Activated CD4-positive, alpha-beta T cell treated with anti-CD3 and anti-CD28 coated beads, Interleukin-2, Interleukin-4, amounts not matched to agents 100 ng/mL and 50 ng/mL, durations not matched to agents 16 hours and 8 hours (primary cell): ENCODE data around the gene KRTAP12-3.
"Not testable (repeated sequence)": the region's sequence is repeated elsewhere in the genome, so short reads cannot be mapped to it uniquely, and the experiment has no call there.

ENCODE experiments used
- DNase-seq: peaks from one replicate; pipeline ENCODE4 v3.0.0-alpha.2; 2020; ENCODE audit warnings: low spot score

KRTAP12-3 gene

GRCh38 chr21:44650973-44651675 is 6.6 kb upstream of the KRTAP12-3 start:
- no peak for DNase-seq

DNA sequence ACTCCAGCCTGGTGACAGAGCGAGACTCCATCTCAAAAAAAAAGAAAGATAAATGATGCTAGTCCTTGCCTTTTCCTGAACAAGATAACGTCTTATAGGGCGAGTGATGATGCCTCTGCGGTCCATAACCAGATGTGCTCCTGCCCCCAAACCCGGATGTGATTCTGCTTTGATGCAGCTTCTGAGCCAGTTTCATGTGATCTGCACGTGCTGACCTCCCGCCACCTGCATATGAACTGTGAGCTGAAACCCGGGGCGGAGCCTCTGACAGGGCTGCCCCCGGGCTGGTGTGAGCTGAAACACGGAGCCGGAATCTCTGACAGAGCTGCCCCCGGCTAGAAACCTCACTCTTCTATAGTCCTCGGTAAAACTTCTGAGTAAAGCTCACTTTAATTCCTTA is 4.6 kb upstream of the KRTAP12-3 start:
- DNase-seq, result no peak

GRCh38 chr21:44653656-44654575 is 3.8 kb upstream of the KRTAP12-3 start:
- DNase-seq, result no peak

DNA sequence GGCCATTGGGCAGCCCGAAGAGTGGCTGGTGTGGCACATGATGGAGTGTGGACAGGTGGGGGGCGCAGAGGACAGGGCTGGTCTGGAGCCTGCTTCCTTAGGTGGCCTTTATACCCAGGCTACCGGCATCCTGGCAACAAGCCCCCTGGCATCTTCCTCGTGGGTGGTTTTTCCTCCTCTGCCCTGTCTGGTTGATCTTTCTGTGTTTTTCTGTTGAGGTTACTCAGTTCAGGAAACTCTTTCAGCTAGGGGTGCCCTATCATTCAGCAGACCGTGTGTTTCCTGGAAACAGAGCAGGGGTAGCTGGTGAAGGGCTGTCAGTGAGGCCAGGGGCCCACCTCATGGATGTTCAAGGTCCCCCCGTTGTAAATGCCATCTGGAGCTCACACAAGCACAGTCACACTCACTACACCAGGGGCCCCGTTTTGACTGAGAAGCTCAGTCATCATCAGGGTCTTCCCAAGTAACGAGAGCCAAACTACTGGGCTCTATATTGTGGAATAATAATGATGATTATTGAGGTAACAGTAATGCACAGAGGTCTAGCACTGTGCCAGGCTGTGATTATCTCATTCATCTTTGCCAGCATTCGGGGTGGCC is 3.1 kb upstream of the KRTAP12-3 start, which contains the start of gene KRTAP12-4:
Gene KRTAP12-4, minus strand, starts transcription at position 84 of the 600 bp plus-strand sequence. Its CDS starts 45 bp downstream, at position 39.
- no peak for DNase-seq

DNA sequence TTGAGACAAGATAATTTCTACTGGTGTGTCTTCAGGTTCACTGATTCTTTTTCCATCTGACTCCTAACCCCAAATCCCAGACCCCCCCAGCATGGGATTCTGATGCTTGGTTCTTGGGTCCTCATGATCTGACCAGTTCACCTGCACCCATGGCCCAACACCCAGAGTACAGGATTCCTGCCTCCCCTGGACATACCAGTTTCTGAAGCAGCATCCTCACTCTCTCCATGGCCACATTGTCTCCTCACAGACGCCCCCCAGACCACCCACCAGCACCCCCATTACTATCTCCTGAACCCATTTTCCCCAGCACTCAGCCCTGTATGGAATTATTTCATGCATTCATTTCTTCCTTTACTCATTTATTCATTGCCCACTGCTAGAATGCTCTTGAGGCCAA is 864 bp upstream of the KRTAP12-3 start:
- DNase-seq, result no peak

GRCh38 chr21:44658541-44658910 is 794 bp downstream of the KRTAP12-3 start:
- no peak for DNase-seq

GRCh38 chr21:44658913-44659595 is 1.3 kb downstream of the KRTAP12-3 start:
- DNase-seq, result no peak

DNA sequence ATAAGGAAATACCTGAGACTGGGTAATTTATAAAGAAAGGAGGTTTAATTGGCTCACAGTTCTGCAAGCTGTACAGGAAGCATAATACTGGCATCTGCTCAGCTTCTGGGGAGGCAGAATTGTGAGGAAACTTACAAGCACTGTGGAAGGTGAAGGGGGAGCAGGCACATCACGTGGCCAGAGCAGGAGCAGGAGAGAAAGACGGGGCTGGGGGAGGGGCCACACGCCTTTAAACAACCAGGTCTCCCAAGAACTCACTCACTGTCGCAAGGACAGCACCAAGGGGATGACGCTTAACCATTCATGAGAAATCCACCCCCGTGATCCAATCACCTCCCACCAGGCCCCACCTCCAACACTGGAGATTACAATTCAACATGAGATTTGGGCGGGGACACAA is 3.8 kb downstream of the KRTAP12-3 start:
- DNase-seq, result not testable (repeated sequence)

DNA sequence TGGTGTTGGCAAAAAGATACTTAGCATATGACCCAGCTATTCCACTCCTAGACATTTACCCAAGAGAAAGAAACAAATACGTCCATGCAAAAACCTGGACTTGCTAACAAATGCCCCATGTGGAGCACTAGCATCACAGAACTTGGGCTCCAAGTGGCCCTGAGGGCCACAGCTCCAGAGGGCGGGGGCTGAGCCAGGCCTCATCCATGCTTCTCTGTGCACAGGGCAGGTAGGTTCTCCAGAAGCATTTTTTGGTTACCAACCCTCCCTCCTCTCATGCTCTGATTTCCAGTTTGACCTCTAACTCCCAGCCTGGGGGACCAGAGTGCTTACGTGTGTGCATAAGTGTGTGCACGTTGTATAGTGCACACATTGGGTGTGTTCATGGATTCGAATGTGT is 7.0 kb downstream of the KRTAP12-3 start:
- DNase-seq, result no peak

DNA sequence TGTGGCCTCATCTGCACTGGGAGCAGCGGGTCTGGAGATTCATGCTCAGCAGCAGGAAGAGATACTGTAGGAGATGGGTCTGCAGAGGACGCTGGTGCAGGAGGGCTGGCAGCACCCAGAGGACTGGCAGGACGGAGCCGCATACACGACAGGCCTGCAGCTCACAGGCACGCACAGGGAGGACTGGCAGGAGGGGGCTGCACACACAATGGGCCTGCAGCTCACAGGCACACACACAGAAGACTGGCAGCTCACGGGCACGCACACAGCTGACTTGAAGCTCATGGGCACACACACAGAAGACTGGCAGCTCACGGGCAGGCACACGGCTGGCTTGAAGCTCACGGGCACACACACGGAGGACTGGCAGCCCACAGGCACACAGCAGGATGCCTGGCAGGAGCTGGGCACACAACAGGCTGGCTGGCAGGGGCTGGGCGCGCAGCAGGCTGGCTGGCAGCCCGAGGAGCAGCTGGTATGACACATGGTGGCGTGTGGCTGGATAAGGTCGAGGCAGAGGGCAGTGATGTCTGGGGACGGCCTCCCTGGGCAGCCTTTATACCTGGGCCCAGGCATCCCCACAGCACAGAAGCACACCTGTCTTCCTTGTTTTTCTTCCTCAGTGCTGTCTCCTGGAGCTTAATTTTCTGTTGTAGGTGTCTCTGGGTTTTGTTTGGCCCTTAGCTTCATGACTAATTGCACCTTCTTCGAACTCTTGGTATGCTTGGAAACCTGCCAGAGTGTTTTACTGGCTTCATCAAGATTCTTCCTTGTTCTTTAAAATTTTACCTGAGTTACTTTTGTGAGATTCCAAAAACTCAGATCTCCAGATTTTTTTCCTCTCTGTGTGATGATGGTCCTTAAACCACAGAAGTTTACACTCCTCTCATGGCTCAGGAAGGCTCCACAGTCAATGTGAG is 8.9 kb downstream of the KRTAP12-3 start, which contains the start of gene KRTAP12-2:
Gene KRTAP12-2, minus strand, starts transcription at position 527 of the 920 bp plus-strand sequence. Its CDS starts 41 bp downstream, at position 486.
- DNase-seq, result no peak

DNA sequence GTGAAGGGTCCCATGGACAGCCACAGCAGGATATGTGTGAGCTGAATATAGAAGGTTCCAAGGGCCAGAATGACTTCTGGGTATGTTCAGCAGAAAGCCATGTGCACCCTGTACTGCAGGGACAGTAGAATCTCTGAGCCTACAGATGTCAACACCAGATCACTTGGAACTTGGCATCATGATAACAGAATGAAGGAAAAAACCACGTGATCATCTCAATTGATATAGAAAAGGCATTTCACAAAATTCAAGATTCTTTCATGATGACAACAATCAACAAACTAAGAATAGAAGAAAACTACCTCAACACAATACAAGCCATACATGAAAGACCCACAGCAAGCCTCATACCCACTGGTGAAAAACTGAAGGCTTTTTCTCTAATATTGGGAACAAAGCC is 9.9 kb downstream of the KRTAP12-3 start:
- DNase-seq, result no peak

DNA sequence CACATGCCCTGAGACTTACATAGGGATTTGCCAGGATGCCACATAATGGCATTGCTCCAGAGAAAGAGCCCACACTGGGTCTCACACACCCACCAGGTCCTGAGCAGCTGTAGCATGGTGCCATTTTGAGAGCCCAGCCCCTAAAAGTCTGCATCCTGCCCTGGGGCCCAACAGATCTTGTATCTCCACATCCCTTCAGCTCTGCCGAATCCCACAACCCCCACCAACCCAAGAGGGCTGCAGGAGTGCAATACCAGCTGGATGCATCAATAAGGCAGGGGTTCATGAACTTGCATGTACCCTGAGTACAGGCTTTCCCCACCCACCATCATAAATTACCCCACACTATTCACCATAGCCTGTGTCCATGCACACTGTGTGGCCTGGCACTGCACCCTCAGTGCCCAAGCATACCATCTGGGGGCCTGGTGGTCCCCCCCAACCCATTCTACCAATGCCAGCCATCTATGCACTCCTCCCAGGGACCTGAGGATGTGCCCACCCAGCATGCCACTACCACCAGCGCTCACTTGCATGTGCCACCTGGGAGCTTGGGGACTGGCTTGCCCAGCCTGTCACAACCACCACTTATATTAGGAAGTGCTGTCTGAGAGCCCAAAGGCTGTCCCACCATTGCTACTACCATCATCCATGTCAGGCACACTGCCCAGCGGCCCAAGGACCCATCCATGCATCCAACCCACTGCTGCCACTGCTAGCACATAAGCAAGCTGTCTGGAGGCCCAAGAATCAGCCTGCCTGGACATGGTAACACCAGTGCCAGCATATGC is 13.1 kb downstream of the KRTAP12-3 start:
- no peak for DNase-seq

GRCh38 chr21:44671911-44672310 is 14.2 kb downstream of the KRTAP12-3 start:
- no peak for DNase-seq

GRCh38 chr21:44677881-44678280 is 20.1 kb downstream of the KRTAP12-3 start:
- DNase-seq, result no peak

DNA sequence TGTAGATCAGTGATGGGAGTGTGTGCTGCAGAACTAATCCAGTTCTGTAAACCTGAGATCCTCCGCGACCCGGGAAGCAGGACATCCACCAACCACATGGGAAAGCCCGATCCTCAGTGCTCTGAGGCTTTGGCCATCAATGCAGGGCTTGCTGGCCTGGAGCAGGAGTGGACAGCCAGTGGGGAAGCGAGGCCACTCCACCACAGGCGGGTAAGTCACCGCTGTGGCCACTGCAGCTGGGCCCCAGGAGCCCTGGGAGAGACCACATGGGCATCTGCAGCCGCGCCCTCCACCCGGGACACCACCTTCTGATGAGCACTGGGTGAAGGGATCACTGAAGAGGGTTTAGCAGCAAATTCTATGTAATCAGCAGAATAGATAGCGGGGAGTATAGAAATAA is 23.4 kb downstream of the KRTAP12-3 start:
- DNase-seq, result no peak

GRCh38 chr21:44681861-44682579 is 24.3 kb downstream of the KRTAP12-3 start, which contains the start of gene KRTAP12-1:
KRTAP12-1 (minus strand) TSS chr21:44682163; CDS start chr21:44682123, 40 bp downstream.
- DNase-seq, result no peak

- no peak for DNase-seq
Measured at GRCh38 chr21:44682580-44683151, 24.9 kb downstream of the KRTAP12-3 start.

- no peak for DNase-seq
Measured at GRCh38 chr21:44684077-44684476, 26.3 kb downstream of the KRTAP12-3 start.

- DNase-seq, result no peak
Measured at GRCh38 chr21:44684483-44684882, 26.8 kb downstream of the KRTAP12-3 start.
